DMS 273 treated with DMSO at 0.1 percent for 48 hours (cell line): ENCODE results near the gene ARMC5.
A peak's percentile ranks its signal among the peaks of the same experiment; 100 is the strongest.
"Not testable (repeated sequence)": the region's sequence is repeated elsewhere in the genome, so short reads cannot be mapped to it uniquely, and the experiment has no call there.

Source experiments
- DNase-seq: peaks from one replicate; lab custom pipeline; 2025; lab: John Stamatoyannopoulos, UW

The ARMC5 gene

GRCh38 chr16:31430380-31431052 is 28.8 kb upstream of the ARMC5 start:
- DNase-seq: no peak

DNA sequence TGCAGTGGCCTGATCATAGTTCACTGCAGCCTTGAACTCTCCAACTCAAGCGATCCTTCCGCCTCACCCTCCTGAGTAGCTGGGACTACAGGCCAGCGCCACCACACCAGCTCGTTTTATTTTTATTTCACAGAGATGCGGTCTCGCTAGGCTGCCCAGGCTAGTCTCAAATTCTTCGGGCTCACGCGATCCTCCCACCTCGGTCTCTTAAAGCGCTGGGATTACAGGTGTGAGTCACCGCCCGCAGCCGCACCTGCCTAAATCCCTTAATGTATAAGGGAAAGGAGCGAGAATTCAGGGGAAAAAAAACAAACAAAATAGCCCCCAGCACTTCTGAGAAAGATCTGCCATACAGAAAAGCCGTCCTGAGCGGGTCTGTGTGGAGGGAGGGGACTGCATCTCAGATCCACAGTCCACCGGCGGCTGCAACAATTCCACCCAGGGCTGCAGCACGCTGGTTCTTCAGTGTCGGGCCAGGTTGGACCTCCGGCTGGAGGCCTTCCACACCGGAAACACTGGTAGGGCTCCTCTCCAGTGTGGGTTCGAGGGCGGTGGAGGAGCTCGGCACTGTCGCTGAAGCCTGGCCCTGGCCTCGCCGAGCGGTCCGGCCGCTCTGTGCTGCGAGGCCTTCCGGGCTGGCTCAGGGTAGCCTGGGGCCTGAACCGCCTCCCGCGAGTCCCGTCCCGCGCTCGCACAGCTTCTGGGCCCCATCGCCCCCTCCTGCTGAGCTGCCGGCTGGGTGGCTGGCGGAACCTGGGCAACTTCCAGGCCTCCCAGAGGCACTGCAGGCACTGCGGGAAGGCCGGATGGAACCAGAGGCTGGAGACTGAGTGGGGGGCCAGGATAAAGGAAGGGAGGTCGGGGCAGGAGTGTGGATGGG is 23.7 kb upstream of the ARMC5 start:
- DNase-seq: no peak

- no peak for DNase-seq
Observed at GRCh38 chr16:31436221-31437045, 22.9 kb upstream of the ARMC5 start.

GRCh38 chr16:31438414-31438813 is 20.9 kb upstream of the ARMC5 start:
- no peak for DNase-seq

GRCh38 chr16:31439023-31439422 is 20.3 kb upstream of the ARMC5 start:
- DNase-seq: not testable (repeated sequence)

GRCh38 chr16:31439519-31439918 is 19.8 kb upstream of the ARMC5 start:
- no peak for DNase-seq

- no peak for DNase-seq
Observed at GRCh38 chr16:31440516-31441184, 18.7 kb upstream of the ARMC5 start.

- DNase-seq: no peak
Observed at GRCh38 chr16:31441956-31442355, 17.3 kb upstream of the ARMC5 start.

GRCh38 chr16:31445931-31446330 is 13.4 kb upstream of the ARMC5 start:
- DNase-seq: not testable (repeated sequence)

- no peak for DNase-seq
Observed at GRCh38 chr16:31451201-31451600, 8.1 kb upstream of the ARMC5 start.

- DNase-seq: peak; percentile 68
Observed at GRCh38 chr16:31451681-31452351, 7.5 kb upstream of the ARMC5 start.

DNA sequence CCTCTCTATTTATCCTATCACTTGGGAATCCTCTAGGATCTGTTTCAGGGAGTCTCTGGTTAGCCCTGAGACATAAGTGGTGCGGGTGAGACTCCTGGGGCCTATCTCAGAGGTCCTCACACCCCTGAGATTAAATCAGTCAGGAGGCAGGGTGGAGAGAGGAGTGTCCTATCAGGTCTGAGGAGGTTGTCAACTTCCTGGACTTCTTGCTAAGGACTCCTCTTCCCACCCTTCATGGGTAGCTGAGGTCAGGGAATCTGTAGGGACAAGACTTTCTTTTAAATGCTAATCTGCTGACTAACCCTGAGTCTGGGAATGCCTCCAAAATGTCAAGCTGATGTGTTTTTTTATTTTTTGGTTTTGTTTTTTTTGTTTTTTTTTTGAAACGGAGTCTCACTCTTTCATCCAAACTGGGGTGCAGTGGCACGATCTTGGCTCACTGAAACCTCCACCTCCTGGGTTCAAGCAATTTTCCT is 6.6 kb upstream of the ARMC5 start:
- no peak for DNase-seq

- DNase-seq: no peak
Observed at GRCh38 chr16:31453255-31454204, 5.8 kb upstream of the ARMC5 start.

GRCh38 chr16:31455601-31456314 is 3.5 kb upstream of the ARMC5 start:
- peak; percentile 12 for DNase-seq

DNA sequence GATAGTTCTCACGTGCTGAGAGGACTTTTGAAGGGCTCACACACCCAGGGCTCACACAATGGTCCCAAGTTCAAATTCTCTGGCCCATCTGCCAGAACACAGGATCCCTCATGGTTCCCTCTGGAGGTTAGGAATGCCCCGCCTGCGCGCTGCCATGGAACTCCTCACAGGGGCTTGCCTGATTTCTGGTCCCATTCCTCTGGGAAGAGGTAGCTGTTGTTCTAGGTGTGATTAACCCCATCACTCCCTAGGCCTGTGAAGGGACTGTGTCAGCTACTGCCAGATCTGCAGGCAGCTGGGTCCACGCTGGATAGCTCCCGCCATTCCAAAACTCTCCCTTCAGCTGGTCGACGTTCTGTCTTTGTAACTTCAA is 2.3 kb upstream of the ARMC5 start:
- DNase-seq: no peak

GRCh38 chr16:31458073-31458843 is 1.0 kb upstream of the ARMC5 start:
- no peak for DNase-seq

- peak; percentile 97 for DNase-seq
Observed at GRCh38 chr16:31459687-31460581, 633 bp downstream of the ARMC5 start.

GRCh38 chr16:31460582-31461002 is 1.3 kb downstream of the ARMC5 start:
- no peak for DNase-seq
